ENCODE results near the gene NRSN2. TPM values are rescaled to one million over a fixed set of nuclear protein-coding genes. Genes with fewer than 3 reads are reported as not detected.

The NRSN2 gene
- total and polyA plus RNA-seq, 2 donors (not counting 3 experiments of a cell fraction or from before 2014, with no cell fraction given), result 36.9 to 64.1 TPM

GRCh38 chr20:308427-309038 is 38.4 kb upstream of the NRSN2 start:
- dilution Hi-C loops (cut with MboI; ENCODE audit: extremely low pct_ligation_motif_present, low sequenced_read_pairs) (no loop called here), intact Hi-C loops (cut with micrococcal nuclease) (no loop called here)
- Histone ChIP-seq H3K79me2 (ENCODE audit: control insufficient read depth, insufficient read depth, low read length) (no peaks in the 10 kb centered on the region), H3K9ac (replicated peaks; ENCODE audit: extremely low read depth, insufficient read depth, low read length) (no peak overlapping the region), H3K27me3 (ENCODE audit: control insufficient read depth in 2 of 2, insufficient read depth in 2 of 2, low read length in 2 of 2) (no peaks in the 10 kb centered on the region), H3K36me3 (ENCODE audit: control insufficient read depth in 2 of 2, extremely low read depth in 1 of 2, insufficient read depth in 2 of 2, low read length in 2 of 2) (no peaks in the 10 kb centered on the region), H3K4me1 (ENCODE audit: control insufficient read depth, extremely low read depth, insufficient read depth, low read length) (peaks cover 21% of the 10 kb centered on the region), H3K9me1 (replicated peaks; ENCODE audit: control insufficient read depth, extremely low read depth, insufficient read depth, low read length) (no peaks in the 10 kb centered on the region), H2AFZ (ENCODE audit: low read depth, low read length) (no peak overlapping the region), H3K27ac (ENCODE audit: insufficient read depth, low read depth, low read length) (no peak overlapping the region), H3K9me3 (replicated peaks; ENCODE audit: control insufficient read depth, insufficient read depth, low read length) (no peaks in the 10 kb centered on the region), H3K4me2 (ENCODE audit: insufficient read depth, low read length) (no peak overlapping the region), H3K4me3 (replicated peaks in 1 of 3; ENCODE audit: insufficient read depth in 1 of 3, low read depth in 1 of 3, low read length in 3 of 3) (no peak overlapping the region), H4K20me1 (replicated peaks; ENCODE audit: control insufficient read depth, extremely low read depth, insufficient read depth, low read length) (no peaks in the 10 kb centered on the region)
- ChIA-PET CTCF (interaction anchor here (1.6 kb wide), 1 partner anchor 39 kb away, joined by 3 read pairs; the partner anchor contains the start of gene NRSN2), POLR2A (no interaction called here)
- FAIRE-seq (no peak), DNase-seq (ENCODE audit: low read depth, low spot score) (no peak)
- BruUV-seq (replicated peaks), result no TSS peak
- TF ChIP-seq FOS (IDR thresholded peaks at IDR 0.05; ENCODE audit: borderline replicate concordance, insufficient read depth, low read length), result no peak
- TF ChIP-seq POLR2A (IDR thresholded peaks at IDR 0.05; ENCODE audit: low read depth, low read length), result no peak
- TF ChIP-seq MYC (IDR thresholded peaks at IDR 0.05; ENCODE audit: low read depth, low read length), result no peak
- no peak for TF ChIP-seq EZH2 (IDR thresholded peaks at IDR 0.05; ENCODE audit: borderline replicate concordance, low read depth, low read length, severe bottlenecking)
- TF ChIP-seq POLR2AphosphoS5 (IDR thresholded peaks at IDR 0.05; ENCODE audit: insufficient read depth, low read depth, low read length), result no peak
- TF ChIP-seq, protein P1, sequence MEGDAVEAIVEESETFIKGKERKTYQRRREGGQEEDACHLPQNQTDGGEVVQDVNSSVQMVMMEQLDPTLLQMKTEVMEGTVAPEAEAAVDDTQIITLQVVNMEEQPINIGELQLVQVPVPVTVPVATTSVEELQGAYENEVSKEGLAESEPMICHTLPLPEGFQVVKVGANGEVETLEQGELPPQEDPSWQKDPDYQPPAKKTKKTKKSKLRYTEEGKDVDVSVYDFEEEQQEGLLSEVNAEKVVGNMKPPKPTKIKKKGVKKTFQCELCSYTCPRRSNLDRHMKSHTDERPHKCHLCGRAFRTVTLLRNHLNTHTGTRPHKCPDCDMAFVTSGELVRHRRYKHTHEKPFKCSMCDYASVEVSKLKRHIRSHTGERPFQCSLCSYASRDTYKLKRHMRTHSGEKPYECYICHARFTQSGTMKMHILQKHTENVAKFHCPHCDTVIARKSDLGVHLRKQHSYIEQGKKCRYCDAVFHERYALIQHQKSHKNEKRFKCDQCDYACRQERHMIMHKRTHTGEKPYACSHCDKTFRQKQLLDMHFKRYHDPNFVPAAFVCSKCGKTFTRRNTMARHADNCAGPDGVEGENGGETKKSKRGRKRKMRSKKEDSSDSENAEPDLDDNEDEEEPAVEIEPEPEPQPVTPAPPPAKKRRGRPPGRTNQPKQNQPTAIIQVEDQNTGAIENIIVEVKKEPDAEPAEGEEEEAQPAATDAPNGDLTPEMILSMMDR (IDR thresholded peaks at IDR 0.05; ENCODE audit: extremely low read depth in 1 of 2, insufficient read depth in 1 of 2, low read depth in 1 of 2, low read length in 2 of 2), result no peak
- no peak for TF ChIP-seq JUN (IDR thresholded peaks at IDR 0.05; ENCODE audit: borderline replicate concordance, insufficient read depth, insufficient read length, low read depth)
- no peak for TF ChIP-seq GATA2 (IDR thresholded peaks at IDR 0.05; ENCODE audit: insufficient read depth, insufficient read length, low read depth, low read length)
- TF ChIP-seq, protein P2, sequence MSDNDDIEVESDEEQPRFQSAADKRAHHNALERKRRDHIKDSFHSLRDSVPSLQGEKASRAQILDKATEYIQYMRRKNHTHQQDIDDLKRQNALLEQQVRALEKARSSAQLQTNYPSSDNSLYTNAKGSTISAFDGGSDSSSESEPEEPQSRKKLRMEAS (IDR thresholded peaks at IDR 0.05; ENCODE audit: insufficient read depth, insufficient read length), result no peak
